ENCODE results near the gene NEU3.

GRCh38 chr11:74956397-74957015, 32.2 kb upstream of the NEU3 start:
- no peak for TF ChIP-seq ZBTB33 (IDR thresholded peaks at IDR 0.05; ENCODE audit: extremely low read depth, insufficient replicate concordance, low read length)
- no peak for TF ChIP-seq CTCF (IDR thresholded peaks at IDR 0.05 in 2 of 3, conservative IDR thresholded peaks at IDR 0.05 in 1 of 3; ENCODE audit: borderline replicate concordance in 1 of 3, insufficient read depth in 1 of 3, low read depth in 2 of 3, low read length in 2 of 3)
